SK-N-SH (cell line): ENCODE measurements around the gene SUMO1. TPM values are rescaled to one million over a fixed set of nuclear protein-coding genes. Genes with fewer than 3 reads are reported as not detected.

Source experiments
- CTCF ChIA-PET: fragments of 300-600, 350-600 bp; formaldehyde crosslinking; extraction: SDS; loops from one replicate; lab custom pipeline; 2021; lab: Yijun Ruan, JAX
- POLR2A ChIA-PET: fragments of 350-600 bp; sonication (Branson Sonifier 250); formaldehyde crosslinking; extraction: SDS; loops from one replicate; lab custom pipeline; 2020; ENCODE audit warnings: antibody characterized with exemption, inconsistent platforms; lab: Yijun Ruan, JAX
- DNase-seq: peaks from one replicate; pipeline ENCODE4 v3.0.0; 2012
- H2AFZ ChIP-seq: fragments of 200-600 bp; sonication (generic); 2 replicates; pipeline ENCODE4 v1.8.1; 2016; ENCODE audit warnings: antibody characterized with exemption, mild to moderate bottlenecking, low read depth
- H3F3A ChIP-seq: fragments of 200-600 bp; sonication (generic); replicated peaks from 2 replicates; pipeline ENCODE3; 2016; ENCODE audit warnings: antibody characterized with exemption, mild to moderate bottlenecking; ENCODE audit not compliant: insufficient read depth
- H3K27ac ChIP-seq, 2 experiments: fragments of 200-500 bp in 1 of 2; fragments of 200-600 bp in 1 of 2; sonication (Bioruptor generic) in 1 of 2; sonication (generic), shearing (Covaris generic) in 1 of 2; 2 replicates each; pipeline versions ENCODE4 v1.5.1 to v1.6.1; 2014 to 2016; ENCODE audit warnings: low read depth in 2 of 2, inconsistent platforms in 1 of 2, low read length in 1 of 2, mild to moderate bottlenecking in 1 of 2, mixed read lengths in 1 of 2
- H3K27me3 ChIP-seq: fragments of 200-600 bp; sonication (generic), shearing (Covaris generic); 2 replicates; pipeline ENCODE4 v1.6.1; 2016; ENCODE audit warnings: mixed run types; ENCODE audit not compliant: insufficient read depth
- H3K36me3 ChIP-seq, 2 experiments: fragments of 200-500 bp in 1 of 2; fragments of 200-600 bp in 1 of 2; sonication (Bioruptor generic) in 1 of 2; sonication (generic) in 1 of 2; replicated peaks in 1 of 2; 2 replicates each; pipeline versions ENCODE3 to v1.5.1; 2014 to 2016; ENCODE audit warnings: low read length in 1 of 2, mild to moderate bottlenecking in 1 of 2; ENCODE audit not compliant: insufficient read depth in 2 of 2, control insufficient read depth in 1 of 2
- H3K4me1 ChIP-seq, 2 experiments: fragments of 200-500 bp in 1 of 2; fragments of 200-600 bp in 1 of 2; sonication (Bioruptor generic) in 1 of 2; sonication (generic), shearing (Covaris generic) in 1 of 2; 2 replicates each; pipeline versions ENCODE4 v1.5.1 to v1.6.1; 2014 to 2016; ENCODE audit warnings: low read depth in 1 of 2, low read length in 1 of 2, mixed run types in 1 of 2; ENCODE audit not compliant: insufficient read depth in 2 of 2, control insufficient read depth in 1 of 2
- H3K4me2 ChIP-seq: fragments of 200-600 bp; sonication (generic), shearing (Covaris generic); 2 replicates; pipeline ENCODE4 v1.6.1; 2017; ENCODE audit warnings: mixed run types
- H3K4me3 ChIP-seq, 2 experiments: fragments of 200-500 bp in 1 of 2; fragments of 200-600 bp in 1 of 2; sonication (Bioruptor generic) in 1 of 2; sonication (generic), shearing (Covaris generic) in 1 of 2; 2 replicates each; pipeline versions ENCODE4 v1.5.1 to v1.8.1; 2014 to 2016; ENCODE audit warnings: low read depth in 2 of 2, inconsistent platforms in 1 of 2, low read length in 1 of 2, mild to moderate bottlenecking in 1 of 2, mixed read lengths in 1 of 2, moderate library complexity in 1 of 2
- H3K79me2 ChIP-seq: fragments of 200-600 bp; sonication (generic); 2 replicates; pipeline ENCODE4 v1.8.1; 2017; ENCODE audit warnings: mild to moderate bottlenecking; ENCODE audit not compliant: insufficient read depth
- H3K9ac ChIP-seq: fragments of 200-600 bp; sonication (generic); 2 replicates; pipeline ENCODE4 v1.6.1; 2017; ENCODE audit warnings: mixed run types
- H3K9me2 ChIP-seq: fragments of 200-600 bp; sonication (generic); 2 replicates; pipeline ENCODE4 v1.6.1; 2017; ENCODE audit warnings: mixed run types
- H3K9me3 ChIP-seq: fragments of 200-600 bp; sonication (generic); 2 replicates; pipeline ENCODE4 v1.6.1; 2017; ENCODE audit warnings: mixed run types, mild to moderate bottlenecking, moderate library complexity
- H4K20me1 ChIP-seq: fragments of 200-600 bp; sonication (generic); 2 replicates; pipeline ENCODE4 v1.6.1; 2017; ENCODE audit warnings: mild to moderate bottlenecking, mixed run types; ENCODE audit not compliant: insufficient read depth
- CHD2 ChIP-seq: fragments of 150-350 bp; IDR thresholded peaks from 2 replicates; pipeline ENCODE4 v1.6.1; 2018; ENCODE audit warnings: low read length; ENCODE audit not compliant: partially characterized antibody
- ELF1 ChIP-seq: IDR thresholded peaks from 2 replicates; pipeline ENCODE4 v1.4.0; 2012
- EP300 ChIP-seq, 2 experiments: IDR thresholded peaks; 2 replicates each; pipeline versions ENCODE4 v1.4.0 to v1.6.1; 2012; ENCODE audit warnings: borderline replicate concordance in 1 of 2, low read depth in 1 of 2, low read length in 1 of 2
- FOXJ3 ChIP-seq: sonication (generic); formaldehyde crosslinking; IDR thresholded peaks from 2 replicates; pipeline ENCODE4 v1.5.1; 2020; ENCODE audit warnings: mild to moderate bottlenecking, missing genetic modification reagents
- NFIC ChIP-seq: IDR thresholded peaks from 2 replicates; pipeline ENCODE4 v1.4.0; 2012; ENCODE audit warnings: borderline replicate concordance
- NRF1 ChIP-seq: IDR thresholded peaks from 2 replicates; pipeline ENCODE4 v1.6.1; 2012; ENCODE audit warnings: low read depth, mild to moderate bottlenecking, low read length
- POLR2AphosphoS5 ChIP-seq: IDR thresholded peaks from 2 replicates; pipeline ENCODE4 v1.6.1; 2012; ENCODE audit warnings: low read depth, low read length
- RAD21 ChIP-seq: IDR thresholded peaks from 2 replicates; pipeline ENCODE4 v1.6.1; 2012; ENCODE audit warnings: mild to moderate bottlenecking, low read length
- TAF1 ChIP-seq: IDR thresholded peaks from 2 replicates; pipeline ENCODE4 v1.6.1; 2012; ENCODE audit warnings: low read depth, mild to moderate bottlenecking, low read length, moderate library complexity, borderline replicate concordance
- WGBS: methylation state at CpG from one replicate; pipeline ENCODE4 v1.1.6; 2017; ENCODE audit warnings: low lambda C conversion rate; 5-methylcytosine and 5-hydroxymethylcytosine counted together
- polyA plus RNA-seq, 3 experiments: library from polyadenylated mRNA; depleted of rRNA; stranded (reverse); fragments of >200 nt; gene quantifications; 2 replicates each; pipeline ENCODE4 v1.2.3, GENCODE V29; 2012
- small RNA-seq, 7 experiments: library from RNA; depleted of rRNA; stranded (forward); fragments of <200 nt; gene quantifications; one replicate each; pipeline ENCODE3, GENCODE V24; 2012

Gene SUMO1
- polyA plus RNA-seq, 1 of the 3 experiments (the other 2 are of a cell fraction): 42.8 TPM

GRCh38 chr2:202157211-202157990 is 81.0 kb downstream of the SUMO1 start:
- no peak overlapping the region for H3K9ac ChIP-seq
- TF ChIP-seq ELF1: no peak
- no peak for TF ChIP-seq TAF1
- TF ChIP-seq NFIC: no peak
- TF ChIP-seq POLR2AphosphoS5: no peak
- TF ChIP-seq NRF1: no peak
- TF ChIP-seq RAD21: no peak
- no peak for TF ChIP-seq CHD2
- no peak for TF ChIP-seq EP300 (IDR thresholded peaks at IDR 0.05; ENCODE audit: borderline replicate concordance in 1 of 2, low read depth in 1 of 2, low read length in 1 of 2)
- no peak for TF ChIP-seq FOXJ3 (CRISPR knock-in tag)
- TF ChIP-seq, all 33 proteins: peak for 0
- Histone ChIP-seq H3K4me2 (no peak overlapping the region), H3K27me3 (no peaks in the 10 kb centered on the region), H3K9me2 (no peaks in the 10 kb centered on the region), H3K4me1 (peaks cover 7 to 9% of the 10 kb centered on the region in 2 experiments; a peak in 2 of 4 replicates), H3K4me3 (no peak overlapping the region), H3K79me2 (no peaks in the 10 kb centered on the region), H4K20me1 (no peaks in the 10 kb centered on the region), H3K9me3 (no peaks in the 10 kb centered on the region), H3F3A (peaks cover 12% of the 10 kb centered on the region), H2AFZ (no peak overlapping the region), H3K27ac (no peak overlapping the region), H3K36me3 (no peaks in the 10 kb centered on the region)
- no peak for DNase-seq
- WGBS: 86% methylated on average over 4 of the region's 4 CpGs
- CTCF ChIA-PET: interaction anchor here (1.6 to 3.1 kb wide), 4 partner anchors 21 to 299 kb away, joined by 4 to 49 read pairs (median 10); no protein-coding TSS in a partner anchor
- POLR2A ChIA-PET: no interaction called here

Small RNAs within 50 kb of the gene (small RNA-seq; reads per million reads assigned to genes)
- gene AC079354.2 (0 reads per million in 7 experiments), gene RF00575 (0 reads per million in 7 experiments), gene SNORD70 (2.5 to 376 (median 14.2) reads per million in 7 experiments)

Other genes starting within 250 kb of the SUMO1 start
- gene FZD7, start 204.7 kb downstream of the SUMO1 start, polyA plus RNA-seq (2012; rRNA removed): 16.1 and 19.7 TPM in 2 replicates
- 0.07 and 0.11 TPM in 2 replicates for gene KIAA2012, start 165.3 kb downstream of the SUMO1 start, polyA plus RNA-seq (2012; rRNA removed)
- 37.4 and 46.3 TPM in 2 replicates for gene NOP58, start 27.2 kb upstream of the SUMO1 start, polyA plus RNA-seq (2012; rRNA removed)
- gene BMPR2, start 137.7 kb upstream of the SUMO1 start, polyA plus RNA-seq (2012; rRNA removed): 10.2 and 14.0 TPM in 2 replicates